C1 segment of cervical spinal cord (tissue), 14 donors: Measurements from ENCODE around the gene MACROD2.
A peak's percentile ranks its signal among the peaks of the same experiment; 100 is the strongest.

ENCODE experiments used
- DNase-seq, 14 donors: peaks; one replicate each; lab custom pipeline; 2025; lab: John Stamatoyannopoulos, UW

The MACROD2 gene

GRCh38 chr20:14580418-14581074 lies 585.2 kb downstream of the MACROD2 start:
- no peak for DNase-seq

- no peak for DNase-seq
Measured at GRCh38 chr20:14581731-14582130, 586.4 kb downstream of the MACROD2 start.

- no peak for DNase-seq
Measured at GRCh38 chr20:14582855-14583254, 587.5 kb downstream of the MACROD2 start.

GRCh38 chr20:14583413-14583812 lies 588.1 kb downstream of the MACROD2 start:
- no peak for DNase-seq

GRCh38 chr20:14589383-14589782 lies 594.1 kb downstream of the MACROD2 start:
- DNase-seq = no peak

GRCh38 chr20:14595051-14595450 lies 599.7 kb downstream of the MACROD2 start:
- DNase-seq = no peak

GRCh38 chr20:14597206-14597715 lies 601.9 kb downstream of the MACROD2 start:
- no peak for DNase-seq

- no peak for DNase-seq
Measured at GRCh38 chr20:14599613-14600012, 604.3 kb downstream of the MACROD2 start.

- no peak for DNase-seq
Measured at GRCh38 chr20:14600527-14600926, 605.2 kb downstream of the MACROD2 start.

GRCh38 chr20:14604143-14604542 lies 608.8 kb downstream of the MACROD2 start:
- DNase-seq = no peak

- no peak for DNase-seq
Measured at GRCh38 chr20:14609328-14610221, 614.3 kb downstream of the MACROD2 start.

GRCh38 chr20:14611479-14611878 lies 616.2 kb downstream of the MACROD2 start:
- no peak for DNase-seq

GRCh38 chr20:14612391-14612790 lies 617.1 kb downstream of the MACROD2 start:
- no peak for DNase-seq

- DNase-seq = no peak
Measured at GRCh38 chr20:14616003-14616402, 620.7 kb downstream of the MACROD2 start.

- DNase-seq = no peak
Measured at GRCh38 chr20:14617123-14617522, 621.8 kb downstream of the MACROD2 start.

- no peak for DNase-seq
Measured at GRCh38 chr20:14619411-14619810, 624.1 kb downstream of the MACROD2 start.

GRCh38 chr20:14622796-14623195 lies 627.5 kb downstream of the MACROD2 start:
- DNase-seq = no peak

GRCh38 chr20:14631011-14631410 lies 635.7 kb downstream of the MACROD2 start:
- DNase-seq = no peak

- no peak for DNase-seq
Measured at GRCh38 chr20:14632906-14633305, 637.6 kb downstream of the MACROD2 start.

GRCh38 chr20:14633507-14633906 lies 638.2 kb downstream of the MACROD2 start:
- DNase-seq = no peak

- DNase-seq = no peak
Measured at GRCh38 chr20:14634665-14635064, 639.3 kb downstream of the MACROD2 start.

GRCh38 chr20:14637441-14637840 lies 642.1 kb downstream of the MACROD2 start:
- DNase-seq = peak in 1 of 14 donors; percentile 74

- no peak for DNase-seq
Measured at GRCh38 chr20:14643146-14643545, 647.8 kb downstream of the MACROD2 start.
